Vagina (tissue), 2 donors: ENCODE data around the gene UBA7. TPM values are rescaled to one million over a fixed set of nuclear protein-coding genes. Genes with fewer than 3 reads are reported as not detected.

Source experiments
- DNase-seq, 2 donors: peaks; one replicate each; pipeline ENCODE4 v3.0.0-alpha.2; 2017; ENCODE audit errors: extremely low spot score in 2 of 2
- H3K27ac ChIP-seq: fragments of 200-600 bp; sonication (generic); one replicate; pipeline ENCODE4 v1.5.1; 2019
- H3K27me3 ChIP-seq: fragments of 200-600 bp; sonication (generic); one replicate; pipeline ENCODE4 v1.5.1; 2019
- H3K36me3 ChIP-seq, 2 donors: fragments of 200-600 bp; sonication (generic); one replicate each; pipeline ENCODE4 v1.5.1; 2017 to 2019
- H3K4me1 ChIP-seq: fragments of 200-600 bp; sonication (generic); one replicate; pipeline ENCODE4 v1.5.1; 2019
- H3K4me3 ChIP-seq, 2 donors: fragments of 200-600 bp; sonication (generic); 1 replicate in 1 of 2; 2 replicates in 1 of 2; pipeline ENCODE4 v1.5.1; 2016 to 2019
- H3K9me3 ChIP-seq: fragments of 200-600 bp; sonication (generic); one replicate; pipeline ENCODE4 v1.5.1; 2019
- POLR2A ChIP-seq, 2 donors: fragments of 450-650 bp; IDR thresholded peaks; one replicate each; pipeline ENCODE4 v1.6.1; 2017; ENCODE audit warnings: antibody characterized with exemption in 2 of 2, mild to moderate bottlenecking in 2 of 2, moderate library complexity in 2 of 2
- POLR2AphosphoS5 ChIP-seq, 2 donors: sonication (generic); formaldehyde crosslinking; IDR thresholded peaks; one replicate each; pipeline ENCODE4 v1.9.0; 2017; ENCODE audit warnings: antibody characterized with exemption in 2 of 2, mild to moderate bottlenecking in 2 of 2, low read depth in 1 of 2; ENCODE audit not compliant: insufficient read depth in 1 of 2
- intact Hi-C: fragments of 100-400 bp; cut with DNase I; formaldehyde crosslinking; loops from one replicate; pipeline ENCODE4 v1.15.1; 2023
- total RNA-seq: library from RNA; depleted of rRNA; stranded (reverse); fragments of >200 nt; gene quantifications from one replicate; pipeline ENCODE4 v1.2.3, GENCODE V29; 2016
- TF ChIP-seq, protein P1 (sequence below), 3 experiments: fragments of 450-650 bp in 2 of 3; fragments of 200-600 bp in 1 of 3; sonication (generic) in 1 of 3; IDR thresholded peaks; one replicate each; pipeline ENCODE4 v1.5.1; 2017 to 2019; ENCODE audit warnings: antibody characterized with exemption in 3 of 3, mild to moderate bottlenecking in 2 of 3, moderate library complexity in 2 of 3

The UBA7 gene
- total RNA-seq, 1 donor from 2014 or later = 68.3 TPM

DNA sequence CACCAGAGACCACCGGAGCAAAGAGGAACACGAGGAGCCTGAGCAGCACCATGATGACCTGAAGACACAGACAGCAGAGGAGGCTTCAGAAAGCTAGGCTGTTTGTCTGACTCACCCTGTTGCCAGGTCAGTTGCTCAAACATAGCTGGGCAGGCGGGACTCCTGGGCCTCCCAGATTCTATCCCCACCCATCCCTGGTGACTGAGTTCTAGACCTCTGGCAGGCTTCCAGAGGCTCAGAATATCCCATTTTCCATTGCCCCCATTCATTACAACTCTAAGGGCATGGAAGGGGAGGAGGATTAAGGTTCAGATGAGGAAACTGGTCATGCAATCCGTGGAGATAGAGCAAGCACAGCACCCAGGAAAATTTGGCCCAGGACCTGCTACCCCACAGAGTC is 14.0 kb downstream of the UBA7 start, which contains the start of gene CDHR4:
TSS of gene CDHR4 (minus strand) at position 113 of the 400 bp plus-strand sequence. CDS start at position 52, 61 bp downstream.
- no peak for TF ChIP-seq POLR2AphosphoS5 (IDR thresholded peaks at IDR 0.05; ENCODE audit: insufficient read depth in 1 of 2, low read depth in 1 of 2)
- no peak for TF ChIP-seq POLR2A (IDR thresholded peaks at IDR 0.05)
- TF ChIP-seq, protein P1, sequence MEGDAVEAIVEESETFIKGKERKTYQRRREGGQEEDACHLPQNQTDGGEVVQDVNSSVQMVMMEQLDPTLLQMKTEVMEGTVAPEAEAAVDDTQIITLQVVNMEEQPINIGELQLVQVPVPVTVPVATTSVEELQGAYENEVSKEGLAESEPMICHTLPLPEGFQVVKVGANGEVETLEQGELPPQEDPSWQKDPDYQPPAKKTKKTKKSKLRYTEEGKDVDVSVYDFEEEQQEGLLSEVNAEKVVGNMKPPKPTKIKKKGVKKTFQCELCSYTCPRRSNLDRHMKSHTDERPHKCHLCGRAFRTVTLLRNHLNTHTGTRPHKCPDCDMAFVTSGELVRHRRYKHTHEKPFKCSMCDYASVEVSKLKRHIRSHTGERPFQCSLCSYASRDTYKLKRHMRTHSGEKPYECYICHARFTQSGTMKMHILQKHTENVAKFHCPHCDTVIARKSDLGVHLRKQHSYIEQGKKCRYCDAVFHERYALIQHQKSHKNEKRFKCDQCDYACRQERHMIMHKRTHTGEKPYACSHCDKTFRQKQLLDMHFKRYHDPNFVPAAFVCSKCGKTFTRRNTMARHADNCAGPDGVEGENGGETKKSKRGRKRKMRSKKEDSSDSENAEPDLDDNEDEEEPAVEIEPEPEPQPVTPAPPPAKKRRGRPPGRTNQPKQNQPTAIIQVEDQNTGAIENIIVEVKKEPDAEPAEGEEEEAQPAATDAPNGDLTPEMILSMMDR (IDR thresholded peaks at IDR 0.05) = no peak
- peaks cover 14% of the 10 kb centered on the region for H3K4me1 ChIP-seq
- H3K4me3 ChIP-seq = no peak within 1 kb of the TSS
- intact Hi-C loops = loop anchor here (5.0 kb wide), 1 partner anchor 43 kb away; no protein-coding TSS in a partner anchor
- no peaks in the 10 kb centered on the region for H3K36me3 ChIP-seq
- no peaks in the 10 kb centered on the region for H3K9me3 ChIP-seq
- DNase-seq = no peak
- peak within 1 kb of the TSS; percentile 13 for H3K27ac ChIP-seq
- no peaks in the 10 kb centered on the region for H3K27me3 ChIP-seq

DNA sequence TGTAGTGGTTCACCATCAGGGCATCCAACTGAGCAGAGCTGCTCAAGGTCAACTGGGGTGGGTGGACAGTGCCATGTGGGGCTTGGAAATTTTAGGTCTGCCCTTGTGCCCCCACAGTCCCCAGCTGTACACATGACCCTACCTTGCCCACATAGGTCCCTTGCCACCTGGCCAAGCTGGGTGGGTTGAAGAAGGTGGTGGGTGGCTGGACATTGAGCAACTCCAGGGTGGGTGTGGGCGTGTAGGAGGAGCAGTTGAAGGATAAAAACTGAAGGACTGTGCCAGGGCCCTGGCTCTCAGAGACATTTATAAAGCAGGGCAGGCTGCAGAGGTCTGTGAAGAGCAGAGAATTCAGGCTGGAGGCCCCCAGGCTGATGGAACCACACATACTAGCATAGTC is 14.6 kb downstream of the UBA7 start:
- peaks cover 8% of the 10 kb centered on the region for H3K4me1 ChIP-seq
- no peaks in the 10 kb centered on the region for H3K36me3 ChIP-seq
- no peaks in the 10 kb centered on the region for H3K27me3 ChIP-seq
- no peak for TF ChIP-seq POLR2A (IDR thresholded peaks at IDR 0.05)
- TF ChIP-seq, protein P1 (IDR thresholded peaks at IDR 0.05) = no peak
- no peak for TF ChIP-seq POLR2AphosphoS5 (IDR thresholded peaks at IDR 0.05; ENCODE audit: insufficient read depth in 1 of 2, low read depth in 1 of 2)
- H3K4me3 ChIP-seq = no peak overlapping the region
- no peak for DNase-seq
- intact Hi-C loops = no loop called here
- peak overlapping the region; percentile 13 for H3K27ac ChIP-seq
- no peaks in the 10 kb centered on the region for H3K9me3 ChIP-seq

DNA sequence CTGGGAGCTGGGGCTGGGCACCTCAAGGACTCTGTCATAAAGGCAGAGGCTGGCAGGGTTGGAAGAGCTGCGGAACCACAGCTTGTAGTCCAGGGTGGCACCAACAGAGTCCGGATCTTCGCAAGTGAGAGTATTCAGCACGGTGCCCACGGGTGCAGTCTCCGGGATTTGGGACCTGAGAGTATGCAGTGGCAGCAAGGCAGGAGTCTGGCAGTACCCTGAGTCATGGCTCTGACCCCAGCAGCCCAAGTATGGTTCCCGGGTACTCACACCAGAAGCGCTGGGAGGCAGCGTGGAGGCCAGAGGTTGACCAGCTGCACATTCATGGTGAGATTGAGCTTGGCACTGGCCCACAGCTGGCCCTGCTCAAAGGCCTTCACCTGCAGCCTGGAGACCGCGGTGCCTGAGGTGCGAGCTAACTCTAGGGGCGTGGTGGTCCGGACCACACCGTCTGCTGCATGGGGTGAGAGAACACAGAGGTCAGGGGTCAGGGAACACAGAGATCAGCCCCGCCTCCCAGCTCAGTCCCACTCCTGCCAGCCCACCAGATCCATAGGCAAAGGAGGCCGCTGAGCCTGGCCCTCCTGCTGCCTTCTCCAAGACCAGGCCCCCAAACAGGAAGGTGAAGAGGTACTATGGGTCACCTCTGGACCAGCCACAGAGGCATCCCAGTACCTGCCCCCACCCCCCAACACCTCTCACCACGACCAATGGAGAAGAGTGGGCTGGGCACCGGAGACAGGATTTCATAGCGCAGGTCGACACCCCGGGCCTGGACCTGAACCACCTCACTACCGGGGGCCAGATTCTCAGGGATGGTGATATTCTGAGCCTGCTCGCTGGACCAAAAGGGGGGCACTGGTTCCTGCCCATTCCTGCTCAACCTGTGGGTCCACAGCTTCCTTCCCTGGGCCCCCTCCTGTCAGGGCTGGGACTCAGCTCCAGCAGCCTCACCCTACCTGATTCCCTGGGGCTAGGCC is 18.5 kb downstream of the UBA7 start:
- Histone ChIP-seq H3K9me3 (no peaks in the 10 kb centered on the region), H3K36me3 (no peaks in the 10 kb centered on the region), H3K27me3 (no peaks in the 10 kb centered on the region), H3K4me1 (no peaks in the 10 kb centered on the region), H3K4me3 (no peak overlapping the region), H3K27ac (no peak overlapping the region)
- DNase-seq = no peak
- intact Hi-C loops = no loop called here
- TF ChIP-seq, protein P1 (IDR thresholded peaks at IDR 0.05) = no peak
- TF ChIP-seq POLR2AphosphoS5 (IDR thresholded peaks at IDR 0.05; ENCODE audit: insufficient read depth in 1 of 2, low read depth in 1 of 2) = no peak
- TF ChIP-seq POLR2A (IDR thresholded peaks at IDR 0.05) = no peak

DNA sequence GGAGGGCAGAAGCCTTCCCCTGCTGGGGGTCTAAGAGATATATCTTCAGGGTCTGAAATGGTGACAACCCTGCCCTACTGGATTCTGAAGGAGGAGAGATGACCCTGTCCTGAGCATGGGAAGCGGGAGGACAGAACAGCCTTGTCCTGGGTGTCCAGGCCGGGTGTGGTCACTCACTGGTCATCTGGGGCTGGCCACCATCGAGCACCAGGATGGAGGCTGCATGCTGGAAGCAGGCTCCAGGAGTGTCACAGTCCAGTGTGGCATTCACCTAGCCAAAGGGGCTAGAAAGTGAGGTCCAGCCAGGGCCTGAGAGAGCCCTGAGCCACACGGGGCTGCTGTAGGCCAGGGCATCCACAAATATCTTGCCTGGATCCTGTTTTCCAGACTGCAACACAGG is 19.3 kb downstream of the UBA7 start:
- intact Hi-C loops = no loop called here

More for the DNA sequence above, 19.3 kb downstream of the UBA7 start:
- H3K27me3 ChIP-seq = no peaks in the 10 kb centered on the region
- H3K4me3 ChIP-seq = no peak overlapping the region
- no peaks in the 10 kb centered on the region for H3K9me3 ChIP-seq
- no peaks in the 10 kb centered on the region for H3K4me1 ChIP-seq
- DNase-seq = no peak
- TF ChIP-seq POLR2AphosphoS5 (IDR thresholded peaks at IDR 0.05; ENCODE audit: insufficient read depth in 1 of 2, low read depth in 1 of 2) (no peak), POLR2A (IDR thresholded peaks at IDR 0.05) (no peak)
- TF ChIP-seq, protein P1 (IDR thresholded peaks at IDR 0.05) = no peak
- no peaks in the 10 kb centered on the region for H3K36me3 ChIP-seq
- H3K27ac ChIP-seq = no peak overlapping the region
